SU-DHL-6 (cell line): ENCODE results near the gene PPP1R17.

Source experiments
- H2AFZ ChIP-seq: fragments of 200-600 bp; sonication (generic); 2 replicates; pipeline ENCODE4 v1.6.1; 2014; ENCODE audit warnings: low read depth, mild to moderate bottlenecking, moderate library complexity, mixed read lengths, antibody characterized with exemption, low read length; ENCODE audit not compliant: severe bottlenecking
- H3F3A ChIP-seq: fragments of 200-600 bp; shearing (Covaris generic); 2 replicates; pipeline ENCODE4 v1.6.0; 2016; ENCODE audit warnings: antibody characterized with exemption, mild to moderate bottlenecking; ENCODE audit not compliant: insufficient read depth
- H3K27ac ChIP-seq: fragments of 200-600 bp; sonication (generic); 2 replicates; pipeline ENCODE4 v1.5.1; 2016; ENCODE audit warnings: low read depth, mild to moderate bottlenecking, low read length, moderate library complexity, mixed read lengths
- H3K27me3 ChIP-seq: fragments of 200-600 bp; sonication (generic), shearing (Covaris generic); 2 replicates; pipeline ENCODE4 v1.6.0; 2014; ENCODE audit warnings: mild to moderate bottlenecking, low read length
- H3K36me3 ChIP-seq: fragments of 200-600 bp; sonication (generic); 2 replicates; pipeline ENCODE4 v1.6.1; 2014; ENCODE audit warnings: mild to moderate bottlenecking, low read length, mixed read lengths
- H3K4me2 ChIP-seq: fragments of 300-600, 200-600 bp; shearing (Covaris generic), sonication (generic); 2 replicates; pipeline ENCODE4 v1.6.0; 2014; ENCODE audit warnings: low read length, low read depth, mild to moderate bottlenecking; ENCODE audit not compliant: poor library complexity, severe bottlenecking
- H3K4me3 ChIP-seq: fragments of 200-600 bp; sonication (generic); 2 replicates; pipeline ENCODE4 v1.5.1; 2014; ENCODE audit warnings: antibody characterized with exemption, low read length, mild to moderate bottlenecking, mixed read lengths; ENCODE audit not compliant: insufficient read depth, poor library complexity, severe bottlenecking
- H3K79me2 ChIP-seq: fragments of 200-600 bp; sonication (generic); 2 replicates; pipeline ENCODE4 v1.6.1; 2014; ENCODE audit warnings: mild to moderate bottlenecking, low read length, moderate library complexity; ENCODE audit not compliant: insufficient read depth
- H3K9ac ChIP-seq: fragments of 200-600 bp; sonication (generic); 2 replicates; pipeline ENCODE4 v1.7.0; 2014; ENCODE audit warnings: mild to moderate bottlenecking, low read length
- H3K9me2 ChIP-seq: fragments of 200-600 bp; sonication (generic); replicated peaks from 2 replicates; pipeline ENCODE4 v1.6.1; 2014; ENCODE audit warnings: low read length; ENCODE audit not compliant: insufficient read depth
- H3K9me3 ChIP-seq: fragments of 200-600 bp; sonication (generic); 2 replicates; pipeline ENCODE4 v1.6.1; 2014; ENCODE audit warnings: low read length, mixed read lengths; ENCODE audit not compliant: insufficient read depth
- H4K20me1 ChIP-seq: fragments of 200-600 bp; sonication (generic); 2 replicates; pipeline ENCODE4 v1.6.1; 2014; ENCODE audit warnings: low read depth, mild to moderate bottlenecking, antibody characterized with exemption, low read length, moderate library complexity, mixed read lengths
- CTCF ChIP-seq: fragments of 200-600 bp; sonication (generic); IDR thresholded peaks from one replicate; pipeline ENCODE4 v1.5.1; 2017; ENCODE audit warnings: antibody characterized with exemption, mild to moderate bottlenecking, low read length, moderate library complexity; ENCODE audit not compliant: insufficient read depth, poor library complexity, severe bottlenecking
- EZH2phosphoT487 ChIP-seq: fragments of 200-600 bp; sonication (generic), shearing (Covaris generic); conservative IDR thresholded peaks from 2 replicates; pipeline ENCODE4 v1.6.1; 2018; ENCODE audit warnings: mild to moderate bottlenecking, antibody characterized with exemption, low read length, moderate library complexity, mixed read lengths

Gene PPP1R17

GRCh38 chr7:31664890-31665289 is 22.1 kb upstream of the PPP1R17 start:
- Histone ChIP-seq H4K20me1 (no peaks in the 10 kb centered on the region), H3K4me2 (no peak overlapping the region), H3K79me2 (no peaks in the 10 kb centered on the region), H3K9ac (no peak overlapping the region), H3F3A (no peaks in the 10 kb centered on the region), H3K27ac (no peak overlapping the region), H2AFZ (no peak overlapping the region), H3K4me3 (no peak overlapping the region), H3K9me3 (no peaks in the 10 kb centered on the region), H3K27me3 (no peaks in the 10 kb centered on the region), H3K9me2 (no peaks in the 10 kb centered on the region), H3K36me3 (no peaks in the 10 kb centered on the region)
- no peak for TF ChIP-seq CTCF

DNA sequence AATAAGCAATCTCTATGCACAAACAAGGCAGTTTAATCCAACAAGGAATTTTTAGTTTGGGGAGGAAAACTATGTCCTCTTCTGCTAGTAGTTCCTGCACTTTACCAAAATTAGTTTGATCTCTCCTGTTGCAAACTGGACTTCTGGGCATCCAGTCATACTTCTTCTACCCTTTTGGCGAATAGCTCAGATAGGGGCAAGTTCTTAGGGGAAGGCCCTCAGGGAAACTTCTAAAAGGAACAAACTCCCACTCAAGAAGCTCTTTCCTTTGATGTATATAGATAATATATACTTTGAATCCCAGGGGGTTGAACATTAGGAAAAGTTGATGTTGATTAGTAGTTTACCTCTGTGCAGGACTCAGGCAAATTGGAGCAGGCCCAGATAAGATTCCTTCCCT is 21.5 kb upstream of the PPP1R17 start:
- Histone ChIP-seq H3K4me2 (no peak overlapping the region), H3K4me3 (no peak overlapping the region), H3K27ac (no peak overlapping the region), H3K9me3 (no peaks in the 10 kb centered on the region), H4K20me1 (no peaks in the 10 kb centered on the region), H3K9me2 (no peaks in the 10 kb centered on the region), H3K9ac (no peak overlapping the region), H3K27me3 (no peaks in the 10 kb centered on the region), H3K79me2 (no peaks in the 10 kb centered on the region), H3K36me3 (no peaks in the 10 kb centered on the region), H3F3A (no peaks in the 10 kb centered on the region), H2AFZ (no peak overlapping the region)
- no peak for TF ChIP-seq EZH2phosphoT487
- TF ChIP-seq CTCF, result no peak

DNA sequence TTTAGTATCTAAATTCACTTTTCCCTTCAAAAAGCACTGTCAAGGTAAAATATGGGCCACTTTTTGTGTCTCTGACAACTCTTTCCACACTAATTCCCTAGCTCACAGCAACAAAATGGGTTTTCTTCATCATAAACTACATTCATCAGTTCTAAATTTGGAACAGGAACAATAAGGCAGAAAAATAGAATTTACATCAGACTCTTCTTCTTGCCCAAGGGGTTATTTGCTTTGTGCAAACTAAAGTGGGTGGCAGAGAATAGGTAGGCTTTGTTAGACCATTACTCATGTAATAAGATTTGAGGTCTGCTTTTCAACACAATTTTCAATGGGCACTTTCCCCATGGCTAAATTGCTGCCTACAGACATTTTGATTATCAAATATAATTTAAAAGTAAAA is 17.6 kb upstream of the PPP1R17 start:
- Histone ChIP-seq H3K27me3 (no peaks in the 10 kb centered on the region), H3K27ac (no peak overlapping the region), H3K79me2 (no peaks in the 10 kb centered on the region), H4K20me1 (no peaks in the 10 kb centered on the region), H3K4me2 (no peak overlapping the region), H3K4me3 (no peak overlapping the region), H3K9me2 (no peaks in the 10 kb centered on the region), H3K9ac (no peak overlapping the region), H2AFZ (no peak overlapping the region), H3F3A (no peaks in the 10 kb centered on the region), H3K9me3 (no peaks in the 10 kb centered on the region; the same call in 1 of the 2 replicates), H3K36me3 (no peaks in the 10 kb centered on the region)
- TF ChIP-seq CTCF (no peak), EZH2phosphoT487 (no peak)
